Germinal center (tissue), 1 donor: ENCODE data around the gene FLCN.
"Not testable (repeated sequence)": the region's sequence is repeated elsewhere in the genome, so short reads cannot be mapped to it uniquely, and the experiment has no call there.

Experiments
- DNase-seq: peaks from one replicate; pipeline ENCODE4 v3.0.0; 2012; ENCODE audit warnings: mixed read lengths, low spot score

The FLCN gene, protein sequence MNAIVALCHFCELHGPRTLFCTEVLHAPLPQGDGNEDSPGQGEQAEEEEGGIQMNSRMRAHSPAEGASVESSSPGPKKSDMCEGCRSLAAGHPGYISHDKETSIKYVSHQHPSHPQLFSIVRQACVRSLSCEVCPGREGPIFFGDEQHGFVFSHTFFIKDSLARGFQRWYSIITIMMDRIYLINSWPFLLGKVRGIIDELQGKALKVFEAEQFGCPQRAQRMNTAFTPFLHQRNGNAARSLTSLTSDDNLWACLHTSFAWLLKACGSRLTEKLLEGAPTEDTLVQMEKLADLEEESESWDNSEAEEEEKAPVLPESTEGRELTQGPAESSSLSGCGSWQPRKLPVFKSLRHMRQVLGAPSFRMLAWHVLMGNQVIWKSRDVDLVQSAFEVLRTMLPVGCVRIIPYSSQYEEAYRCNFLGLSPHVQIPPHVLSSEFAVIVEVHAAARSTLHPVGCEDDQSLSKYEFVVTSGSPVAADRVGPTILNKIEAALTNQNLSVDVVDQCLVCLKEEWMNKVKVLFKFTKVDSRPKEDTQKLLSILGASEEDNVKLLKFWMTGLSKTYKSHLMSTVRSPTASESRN

DNA sequence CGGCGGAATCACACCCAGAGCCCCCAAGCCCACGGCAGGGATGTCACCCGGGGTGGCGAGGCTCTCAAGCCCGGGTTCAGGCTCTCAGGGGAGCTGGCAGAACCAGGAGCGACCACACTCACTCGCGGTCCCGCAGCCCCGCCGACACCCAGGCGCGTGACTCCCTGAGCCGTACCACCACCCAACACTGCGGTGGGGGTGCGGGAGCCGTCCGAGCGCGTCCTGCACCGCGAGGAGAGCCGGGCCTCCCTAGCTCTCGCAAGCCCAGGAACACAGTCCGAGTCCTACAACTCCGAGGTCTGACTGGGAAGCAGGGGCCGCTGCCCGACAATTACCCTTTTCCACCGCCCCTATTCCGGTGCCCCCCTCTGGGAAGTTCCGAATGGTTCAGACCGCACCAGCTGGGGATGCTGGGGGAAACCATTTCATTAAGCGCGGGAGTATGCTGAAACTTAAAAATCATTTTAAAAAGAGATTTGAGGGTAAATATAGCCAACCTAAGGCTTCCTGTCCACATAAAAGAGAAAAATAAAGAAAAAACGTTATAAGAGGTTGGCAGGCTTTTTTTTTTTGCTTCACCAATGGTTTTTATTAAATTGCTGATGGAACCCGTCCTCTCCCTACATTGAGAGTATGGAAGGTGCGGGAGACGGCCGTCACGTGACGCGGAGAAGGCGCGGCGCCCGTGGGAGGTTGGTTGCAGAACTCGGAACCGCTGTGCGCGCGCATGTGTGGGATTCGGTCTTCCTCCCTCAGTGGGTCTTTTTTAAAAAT is at the start of gene FLCN:
Gene FLCN, minus strand, starts transcription at position 143 of the 774 bp plus-strand sequence. CDS start 9,031 bp downstream, outside the sequence.
- peak; percentile 92 for DNase-seq

DNA sequence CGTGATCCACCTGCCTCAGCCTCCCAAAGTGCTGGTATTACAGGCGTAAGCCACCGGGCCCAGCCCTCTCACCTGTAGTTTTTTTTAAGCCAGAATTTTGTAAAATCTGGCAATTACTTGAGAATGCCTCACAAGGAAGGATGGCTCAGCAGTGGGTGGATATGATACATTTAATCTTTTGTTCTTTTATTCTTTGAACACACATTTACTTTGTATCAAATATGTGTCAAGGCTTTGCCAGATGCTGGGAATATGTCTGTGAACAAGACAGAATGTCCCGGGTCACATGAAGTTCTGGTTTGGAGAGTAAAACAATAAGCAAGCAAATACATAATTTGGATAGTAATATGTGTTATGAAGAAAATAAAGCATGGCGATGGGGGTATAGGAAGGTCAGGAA is 49.0 kb upstream of the FLCN start:
- no peak for DNase-seq

DNA sequence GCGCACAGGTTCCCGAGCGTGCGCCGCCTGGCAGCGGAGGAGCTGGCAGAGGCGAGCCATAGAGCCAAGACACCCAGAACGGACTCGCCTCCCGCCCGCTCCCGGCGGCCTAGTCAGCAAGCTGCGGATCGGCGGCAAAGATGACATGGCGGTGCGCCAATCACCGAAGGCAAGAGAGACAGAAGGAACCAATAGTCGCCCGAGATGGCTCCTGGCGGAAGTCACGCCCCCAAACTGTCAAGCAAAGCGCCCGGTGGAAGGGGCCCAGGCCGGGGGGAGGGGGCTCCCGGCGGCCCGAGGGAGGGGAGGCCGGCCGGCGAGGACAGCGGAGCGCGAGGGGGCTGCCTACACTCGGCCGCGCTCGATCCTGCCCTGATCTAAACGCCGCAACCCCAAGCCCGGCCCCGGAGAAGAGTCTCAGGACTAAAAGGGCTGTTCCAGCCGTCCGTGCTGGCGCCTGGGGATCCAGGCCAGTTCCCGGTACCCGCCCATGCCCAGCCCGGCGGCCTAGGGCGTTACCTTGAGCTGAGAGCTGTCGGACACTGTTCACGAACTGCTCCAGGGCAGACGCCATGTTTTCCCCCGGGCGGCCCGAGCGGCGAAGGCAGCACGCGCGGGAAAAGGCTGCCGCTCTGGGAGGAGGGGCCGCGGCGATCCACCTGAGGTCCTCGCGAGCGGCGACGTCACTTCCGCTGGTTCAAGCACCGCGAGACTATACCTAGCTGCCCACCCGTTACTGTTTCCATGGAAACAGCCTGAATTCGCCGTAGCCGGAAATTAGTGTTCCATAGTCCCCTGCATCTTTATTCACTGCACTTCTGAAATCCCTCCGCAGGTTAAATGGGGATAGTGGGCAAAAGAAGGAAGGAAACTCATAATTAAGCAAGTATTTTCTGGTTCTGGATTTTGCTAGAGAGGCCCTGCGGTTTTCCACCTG is 43.9 kb upstream of the FLCN start, which contains the start of gene COPS3:
Gene COPS3, minus strand, starts transcription at position 634 of the 937 bp plus-strand sequence. Its CDS starts 60 bp downstream, at position 574.
- DNase-seq = peak; percentile 97

DNA sequence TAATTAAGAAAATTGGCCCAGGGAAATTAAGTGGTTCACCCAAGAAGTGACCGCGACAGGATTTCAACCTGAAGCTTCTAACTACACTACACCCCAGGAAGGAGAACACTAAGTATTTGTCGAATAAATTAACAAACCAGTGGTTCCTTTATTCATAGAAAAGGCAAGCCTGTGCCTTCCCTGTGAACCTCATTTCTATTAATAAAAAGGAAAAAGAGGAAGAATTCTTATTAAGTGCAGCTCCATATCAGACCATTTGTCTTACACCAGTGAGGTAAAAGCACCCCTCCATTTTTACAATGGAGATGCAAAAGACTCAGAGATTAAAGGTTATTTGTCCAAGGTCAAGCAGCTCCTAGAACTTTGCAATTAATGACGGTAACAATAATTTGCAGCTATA is 42.3 kb upstream of the FLCN start:
- DNase-seq = no peak

DNA sequence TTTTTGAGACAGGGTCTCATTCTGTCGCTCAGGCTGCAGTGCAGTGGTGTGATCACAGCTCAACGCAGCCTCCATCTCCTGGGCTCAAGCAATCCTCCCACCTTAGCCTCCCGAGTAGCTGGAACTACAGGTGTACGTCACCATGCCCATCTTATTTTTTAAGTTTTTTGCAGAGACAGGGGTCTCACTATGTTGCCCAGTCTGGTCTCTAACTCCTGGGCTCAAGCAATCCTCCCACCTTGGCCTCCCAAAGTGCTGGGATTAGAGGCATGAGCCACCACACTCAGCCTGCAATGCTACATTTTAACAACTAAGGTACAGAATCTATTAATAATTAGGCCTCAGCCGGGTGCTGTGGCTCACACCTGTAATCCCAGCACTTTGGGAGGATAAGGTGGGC is 40.5 kb upstream of the FLCN start:
- not testable (repeated sequence) for DNase-seq

DNA sequence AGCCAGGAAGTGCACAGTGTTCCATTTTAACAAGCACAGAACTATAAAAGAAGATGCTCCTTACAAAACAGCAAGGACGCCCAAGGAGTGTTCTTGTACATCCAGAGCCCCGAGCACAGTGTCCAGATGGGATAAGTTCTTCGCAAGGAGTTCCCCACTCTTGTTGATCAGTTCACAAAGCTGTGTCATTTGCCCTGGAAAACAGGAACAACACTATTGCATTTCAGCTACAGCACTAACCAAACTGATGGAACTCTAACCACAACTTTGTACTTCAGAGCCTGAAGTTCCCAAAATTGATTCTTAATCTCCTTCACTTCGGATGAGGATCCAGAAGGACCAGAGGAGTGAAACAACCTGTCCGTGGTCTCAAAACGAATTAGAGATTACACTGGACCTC is 39.0 kb upstream of the FLCN start:
- no peak for DNase-seq

DNA sequence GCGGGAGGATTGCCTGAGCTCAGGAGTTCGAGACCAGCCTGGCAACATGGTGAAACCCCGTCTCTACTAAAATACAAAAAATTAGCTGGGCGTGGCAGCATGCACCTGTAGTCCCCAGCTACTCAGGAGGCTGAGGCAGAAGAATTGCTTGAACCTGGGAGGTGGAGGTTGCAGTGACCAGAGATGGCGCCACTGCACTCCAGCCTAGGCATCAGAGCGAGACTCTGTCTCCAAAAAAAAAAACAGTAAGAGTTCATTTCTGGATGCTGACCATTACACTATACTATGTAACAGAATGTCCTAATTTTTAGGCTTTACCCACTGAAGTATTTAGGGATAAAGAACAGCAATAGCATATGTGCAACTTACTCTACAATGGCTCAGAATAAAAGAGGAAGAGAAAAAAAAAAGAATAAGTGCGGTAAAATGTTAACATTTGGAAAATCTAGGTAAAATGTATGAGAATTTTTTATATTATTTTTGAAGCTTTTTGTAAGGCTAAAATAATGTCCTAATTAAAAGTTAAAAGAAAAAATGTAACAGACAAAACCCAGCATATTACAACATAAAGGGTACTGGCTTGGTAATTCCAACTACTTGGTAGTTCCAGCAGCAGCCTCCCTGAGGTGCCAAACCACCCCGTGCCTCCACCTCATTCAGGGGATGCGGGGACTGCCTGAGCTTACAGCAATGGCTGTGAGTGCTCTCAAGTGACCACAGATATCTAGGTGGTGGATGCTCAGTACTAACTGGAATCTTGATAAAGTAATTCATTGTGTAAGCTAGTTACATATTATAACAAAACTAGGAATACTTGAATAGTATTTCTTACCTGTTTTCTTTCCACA is 33.2 kb upstream of the FLCN start:
- no peak for DNase-seq

DNA sequence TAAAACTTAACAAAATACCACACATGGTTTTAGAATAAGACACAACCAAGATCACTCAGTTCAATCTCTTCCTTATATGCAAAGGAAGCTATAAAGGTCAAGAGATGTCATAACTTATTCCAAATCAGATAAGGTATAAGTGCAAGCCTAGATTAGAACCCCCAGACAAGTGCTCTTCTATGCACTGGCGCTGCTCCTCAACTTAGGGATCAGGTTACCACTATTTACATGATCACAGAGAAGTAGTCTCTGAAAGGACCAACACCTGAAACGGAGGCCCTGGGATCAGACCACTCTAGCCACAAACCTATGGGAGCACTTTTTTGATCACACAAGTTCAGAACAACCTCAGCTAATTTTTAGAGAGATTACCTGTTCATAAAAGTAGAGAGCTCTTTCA is 27.5 kb upstream of the FLCN start:
- DNase-seq = no peak

DNA sequence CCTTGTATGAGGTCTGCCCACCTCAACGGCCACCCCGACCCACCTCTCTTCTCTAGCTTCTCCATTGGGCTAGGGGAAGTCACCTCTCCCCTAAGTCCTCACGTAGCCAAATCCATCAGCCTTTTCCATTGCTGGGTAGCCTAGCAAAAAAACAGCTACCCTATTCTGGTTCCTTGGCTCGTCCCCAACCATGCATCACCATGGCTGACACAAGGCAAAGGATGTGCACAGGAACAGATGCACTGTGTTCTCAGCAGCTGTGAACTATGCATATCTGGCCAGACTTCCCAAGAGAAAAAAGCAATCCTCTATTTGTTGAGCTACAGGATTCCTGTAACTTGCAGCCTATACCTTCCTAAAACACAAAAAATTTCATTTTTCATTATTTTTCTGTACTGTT is 22.0 kb upstream of the FLCN start:
- no peak for DNase-seq

DNA sequence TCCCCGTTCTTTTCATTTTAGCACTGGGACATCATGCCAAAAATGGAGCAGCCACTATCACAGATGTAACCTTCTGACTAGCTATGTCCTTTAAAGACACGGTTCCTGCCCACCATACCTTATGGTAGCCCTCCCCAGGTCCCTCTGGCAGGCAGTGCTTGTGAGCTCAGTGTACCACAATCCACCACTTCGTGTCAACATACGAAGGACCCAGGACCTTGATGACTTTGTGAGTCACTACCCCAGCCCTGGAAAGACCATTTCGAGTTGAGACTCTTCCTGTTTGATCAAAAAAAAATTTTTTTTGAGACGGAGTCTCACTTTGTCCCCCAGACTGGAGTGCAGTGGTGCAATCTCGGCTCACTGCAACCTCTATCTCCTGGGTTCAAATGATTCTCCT is 21.0 kb upstream of the FLCN start:
- no peak for DNase-seq

DNA sequence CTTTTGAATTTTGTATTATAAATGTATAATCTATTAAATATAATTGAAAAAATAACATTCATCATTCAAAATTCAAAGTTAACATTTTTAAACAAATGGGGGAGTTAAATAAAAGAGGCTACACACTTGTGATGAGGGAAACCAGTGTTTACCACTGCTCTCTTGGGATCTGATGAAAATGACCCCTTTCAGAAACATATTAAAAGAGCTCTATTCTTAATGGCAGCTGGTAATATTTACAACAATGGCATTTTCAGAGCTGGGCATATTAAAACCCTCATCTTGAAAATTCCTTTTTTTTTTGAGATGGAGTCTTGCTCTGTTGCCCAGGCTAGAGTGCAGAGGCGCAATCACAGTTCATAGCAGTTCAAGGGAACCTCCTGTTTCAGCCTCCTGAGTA is 19.3 kb upstream of the FLCN start:
- DNase-seq = no peak

DNA sequence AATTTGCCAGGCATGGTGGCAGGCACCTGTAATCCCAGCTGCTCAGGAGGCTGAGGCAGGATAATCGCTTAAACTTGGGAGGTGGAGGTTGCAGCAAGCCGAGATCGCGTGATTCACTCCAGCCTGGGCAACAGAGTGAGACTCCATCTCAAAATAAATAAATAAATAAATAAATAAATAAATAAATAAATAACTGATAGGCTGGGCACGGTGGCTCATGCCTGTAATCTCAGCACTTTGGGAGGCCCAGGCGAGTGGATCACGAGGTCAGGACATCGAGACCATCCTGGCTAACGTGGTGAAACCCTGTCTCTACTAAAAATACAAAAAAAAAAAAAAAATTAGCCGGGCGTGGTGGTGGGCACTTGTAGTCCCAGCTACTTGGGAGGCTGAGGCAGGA is 18.7 kb upstream of the FLCN start:
- DNase-seq = not testable (repeated sequence)

DNA sequence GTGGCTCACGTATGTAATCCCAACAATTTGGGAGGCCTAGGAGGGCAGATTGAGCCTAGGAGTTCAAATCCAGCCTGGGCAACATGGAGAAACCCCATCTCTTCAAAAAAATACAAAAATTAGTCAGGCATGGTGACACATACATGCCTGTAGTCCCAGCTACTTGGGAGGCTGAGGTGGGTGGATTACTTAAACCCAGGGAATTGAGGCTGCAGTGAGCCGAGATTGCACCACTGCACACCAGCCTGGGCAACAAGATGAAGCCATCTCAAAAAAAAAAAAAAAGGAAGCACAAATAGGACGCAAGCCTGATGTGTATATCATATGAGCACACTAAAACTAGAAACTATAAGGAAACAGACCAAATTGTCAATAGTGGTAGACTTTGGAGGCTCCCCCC is 17.1 kb upstream of the FLCN start:
- no peak for DNase-seq

DNA sequence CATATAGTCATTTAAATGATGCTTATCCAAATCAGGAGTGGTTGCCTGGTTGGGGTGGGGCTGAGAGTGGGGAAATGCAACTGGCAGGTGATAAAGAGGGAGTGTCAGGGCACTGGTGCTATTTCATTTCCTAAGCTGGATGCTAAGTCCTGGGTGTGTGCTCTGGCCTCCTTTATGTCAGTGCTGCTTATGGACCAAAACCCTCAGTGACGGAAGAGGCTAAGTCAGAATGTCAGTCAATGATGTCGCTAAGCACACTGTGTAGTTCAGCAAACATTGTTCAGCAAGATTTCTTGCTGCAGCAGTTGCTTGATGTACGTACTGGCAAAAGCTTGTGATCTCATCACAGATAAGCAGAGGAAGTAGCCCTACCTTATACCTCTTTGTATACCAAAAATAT is 16.4 kb upstream of the FLCN start:
- no peak for DNase-seq

DNA sequence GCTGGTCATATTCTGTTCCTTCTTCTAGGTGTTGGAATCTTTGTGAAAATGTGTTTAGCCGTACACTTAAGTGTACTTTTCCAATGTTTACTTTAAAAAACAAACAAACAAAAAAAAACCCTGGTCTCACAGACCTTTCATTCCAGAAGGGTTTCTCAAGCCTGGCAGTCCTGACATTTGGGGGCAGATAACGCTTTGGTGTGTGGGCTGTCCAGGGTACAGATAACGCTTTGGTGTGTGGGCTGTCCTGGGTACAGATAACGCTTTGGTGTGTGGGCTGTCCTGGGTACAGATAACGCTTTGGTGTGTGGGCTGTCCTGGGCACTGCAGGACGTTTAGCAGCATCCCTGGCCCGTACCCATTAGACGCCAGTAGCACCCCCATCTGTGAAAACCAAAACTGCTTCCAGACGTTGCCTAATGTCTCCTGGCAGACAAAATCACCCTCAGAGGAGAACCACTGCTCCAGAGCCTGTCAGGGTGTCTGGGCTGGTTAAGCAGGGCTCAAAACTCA is 15.2 kb upstream of the FLCN start:
- no peak for DNase-seq

DNA sequence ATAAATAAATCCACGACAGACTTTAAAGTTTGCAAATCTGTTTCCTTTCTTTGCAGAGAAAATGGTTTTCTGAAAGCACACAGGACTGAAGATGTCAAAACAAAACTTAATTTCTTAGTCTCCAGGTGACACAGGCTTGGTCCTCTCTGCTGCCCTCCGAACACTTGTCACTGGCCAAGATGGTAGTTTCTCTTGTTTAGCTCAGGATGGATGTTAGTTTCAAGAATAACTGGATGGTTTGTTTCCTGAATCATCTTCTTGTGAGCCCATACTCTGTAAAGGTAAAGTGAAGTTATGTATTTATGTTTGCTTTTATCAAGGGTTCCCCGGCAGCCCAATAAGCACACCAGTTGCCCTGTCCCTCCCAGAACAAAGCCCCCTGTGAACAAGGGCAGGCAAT is 9.9 kb upstream of the FLCN start:
- no peak for DNase-seq

DNA sequence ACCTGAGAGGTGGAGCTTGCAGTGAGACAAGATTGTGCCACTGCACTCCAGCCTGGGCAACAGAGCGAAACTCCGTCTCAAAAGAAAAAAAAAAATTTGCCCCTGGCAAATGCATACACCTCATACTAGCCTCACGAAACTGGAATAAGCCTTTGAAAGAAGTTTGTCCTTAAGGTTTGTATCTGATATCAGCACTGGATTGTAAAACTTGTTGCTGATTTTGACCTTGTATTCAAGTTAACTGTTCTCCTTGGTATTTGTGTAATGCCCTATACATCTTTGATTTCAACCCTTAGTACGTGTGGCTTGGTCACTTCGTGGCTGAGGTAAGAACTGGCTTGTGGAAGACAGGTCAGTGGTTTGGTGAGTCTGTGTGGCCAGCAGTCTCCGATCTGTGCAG is 6.2 kb upstream of the FLCN start:
- no peak for DNase-seq

DNA sequence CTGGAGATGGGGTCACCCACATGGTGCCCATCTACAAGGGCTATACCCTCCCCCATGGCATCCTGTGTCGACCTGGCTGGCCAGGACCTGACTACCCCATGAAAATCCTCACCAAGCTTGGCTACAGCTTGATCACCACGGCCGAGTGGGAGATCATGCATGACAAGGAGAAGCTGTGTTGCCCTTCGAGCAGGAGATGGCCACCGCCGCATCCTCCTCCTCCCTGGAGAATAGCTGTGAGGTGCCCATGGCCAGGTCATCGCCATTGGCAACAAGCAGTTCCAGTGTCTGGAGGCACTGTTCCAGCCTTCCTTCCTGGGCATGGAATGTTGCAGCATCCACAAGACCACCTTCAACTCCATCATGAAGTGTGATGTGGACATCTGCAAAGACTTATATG is 5.3 kb upstream of the FLCN start:
- no peak for DNase-seq

DNA sequence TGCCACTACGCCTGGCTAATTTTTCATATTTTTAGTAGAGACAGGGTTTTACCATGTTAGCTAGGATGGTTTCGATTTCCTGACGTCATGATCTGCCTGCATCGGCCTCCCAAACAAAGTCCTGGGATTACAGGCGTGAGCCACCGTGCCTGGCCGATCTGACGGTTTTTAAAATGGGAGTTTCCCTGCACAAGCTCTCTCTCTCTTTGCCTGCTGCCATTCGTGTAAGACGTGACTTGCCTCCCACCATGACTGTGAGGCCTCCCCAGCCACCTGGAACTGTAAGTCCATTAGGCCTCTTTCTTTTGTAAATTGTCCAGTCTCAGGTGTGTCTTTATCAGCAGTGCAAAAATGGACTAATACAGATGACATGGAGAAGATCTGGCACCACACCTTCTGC is 4.7 kb upstream of the FLCN start:
- DNase-seq = no peak

DNA sequence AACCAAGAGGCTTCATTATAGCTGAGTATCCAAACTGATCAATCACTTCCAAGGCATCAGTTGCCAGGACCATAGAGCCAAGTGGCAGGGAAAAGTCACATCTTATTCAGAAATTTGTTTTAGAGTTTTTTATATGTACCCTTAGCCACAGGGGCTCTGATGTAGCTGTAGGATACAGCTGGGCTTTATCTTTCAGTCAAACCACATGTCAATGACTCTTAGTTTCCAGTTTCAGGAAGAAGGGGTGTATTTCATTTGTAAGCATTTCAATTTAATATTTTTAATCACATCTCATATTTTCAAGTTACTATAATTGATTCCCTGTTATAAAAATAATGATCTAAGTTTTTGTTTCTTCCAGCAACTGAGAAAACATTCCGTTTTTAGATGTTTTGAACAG is 2.9 kb upstream of the FLCN start:
- DNase-seq = no peak
